Fibroblast of lung (primary cell): ENCODE measurements around the gene PLCH2.

ENCODE experiments used
- EZH2 ChIP-seq: IDR thresholded peaks from 2 replicates; pipeline ENCODE4 v1.5.1; 2012; ENCODE audit warnings: low read length, control low read depth, mild to moderate bottlenecking; ENCODE audit errors: missing control alignments
- TF ChIP-seq, protein P1 (sequence below), 2 donors: IDR thresholded peaks in 1 of 2; conservative IDR thresholded peaks in 1 of 2; 1 replicate in 1 of 2; 2 replicates in 1 of 2; pipeline ENCODE4 v1.5.1; 2011 to 2012; ENCODE audit warnings: low read length in 2 of 2, control low read depth in 1 of 2, inconsistent platforms in 1 of 2, low read depth in 1 of 2, mild to moderate bottlenecking in 1 of 2

DNA sequence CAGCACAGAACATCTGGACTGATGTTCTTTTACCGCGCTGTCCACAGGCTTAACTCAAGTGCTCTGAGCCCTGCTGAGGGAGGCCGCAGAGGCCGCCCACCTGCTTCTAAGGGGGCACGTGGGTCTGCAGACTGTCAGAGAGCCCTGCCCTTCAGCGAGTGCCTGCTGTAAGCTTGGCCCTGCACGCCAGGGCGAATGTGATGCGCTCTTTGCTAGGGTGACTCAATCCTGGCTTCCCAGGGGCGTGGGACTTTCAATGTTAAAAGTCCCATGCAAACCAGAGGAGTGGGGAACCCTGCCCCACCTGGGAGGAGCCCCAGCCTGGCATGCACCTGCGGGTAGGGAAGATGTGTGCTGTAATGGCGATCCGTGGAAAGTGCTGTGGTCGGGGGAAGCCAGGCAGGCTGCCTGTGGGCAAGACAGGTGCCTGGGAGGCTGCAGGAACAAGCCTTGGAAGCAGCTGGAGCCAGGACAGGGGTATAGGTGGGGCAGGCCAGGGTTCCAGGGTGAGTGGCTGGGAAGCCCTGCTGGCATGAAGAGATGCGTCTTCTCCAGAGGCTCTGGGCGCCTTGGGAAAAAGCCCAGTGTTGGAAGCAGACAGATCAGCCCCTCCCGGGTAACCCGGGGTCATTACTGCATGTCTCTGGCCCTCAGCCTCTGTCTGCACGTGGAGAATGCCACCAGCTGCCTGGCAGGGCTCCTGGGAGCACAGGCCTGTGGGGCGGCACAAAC, 50.9 kb downstream of the PLCH2 start:
- TF ChIP-seq, protein P1, sequence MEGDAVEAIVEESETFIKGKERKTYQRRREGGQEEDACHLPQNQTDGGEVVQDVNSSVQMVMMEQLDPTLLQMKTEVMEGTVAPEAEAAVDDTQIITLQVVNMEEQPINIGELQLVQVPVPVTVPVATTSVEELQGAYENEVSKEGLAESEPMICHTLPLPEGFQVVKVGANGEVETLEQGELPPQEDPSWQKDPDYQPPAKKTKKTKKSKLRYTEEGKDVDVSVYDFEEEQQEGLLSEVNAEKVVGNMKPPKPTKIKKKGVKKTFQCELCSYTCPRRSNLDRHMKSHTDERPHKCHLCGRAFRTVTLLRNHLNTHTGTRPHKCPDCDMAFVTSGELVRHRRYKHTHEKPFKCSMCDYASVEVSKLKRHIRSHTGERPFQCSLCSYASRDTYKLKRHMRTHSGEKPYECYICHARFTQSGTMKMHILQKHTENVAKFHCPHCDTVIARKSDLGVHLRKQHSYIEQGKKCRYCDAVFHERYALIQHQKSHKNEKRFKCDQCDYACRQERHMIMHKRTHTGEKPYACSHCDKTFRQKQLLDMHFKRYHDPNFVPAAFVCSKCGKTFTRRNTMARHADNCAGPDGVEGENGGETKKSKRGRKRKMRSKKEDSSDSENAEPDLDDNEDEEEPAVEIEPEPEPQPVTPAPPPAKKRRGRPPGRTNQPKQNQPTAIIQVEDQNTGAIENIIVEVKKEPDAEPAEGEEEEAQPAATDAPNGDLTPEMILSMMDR (conservative IDR thresholded peaks at IDR 0.05 in 1 of 2, IDR thresholded peaks at IDR 0.05 in 1 of 2; ENCODE audit: low read depth in 1 of 2, low read length in 2 of 2): no peak
- no peak for TF ChIP-seq EZH2
